ENCODE results near the gene CFLAR.

Gene CFLAR

GRCh38 chr2:201118961-201119854, 3.2 kb downstream of the CFLAR start:
- peak; percentile 50 for DNase-seq

GRCh38 chr2:201122276-201122675, 6.3 kb downstream of the CFLAR start:
- no peak for DNase-seq

GRCh38 chr2:201126308-201127151, 10.6 kb downstream of the CFLAR start:
- DNase-seq, result no peak

- no peak for DNase-seq
Observed at GRCh38 chr2:201127152-201127511, 11.2 kb downstream of the CFLAR start.

GRCh38 chr2:201127570-201127969, 11.6 kb downstream of the CFLAR start:
- no peak for DNase-seq

- no peak for DNase-seq
Observed at GRCh38 chr2:201128033-201128432, 12.1 kb downstream of the CFLAR start.

- DNase-seq, result peak; percentile 73
Observed at GRCh38 chr2:201128933-201129505, 13.1 kb downstream of the CFLAR start.

- DNase-seq, result peak; percentile 86
Observed at GRCh38 chr2:201130524-201131186, 14.7 kb downstream of the CFLAR start.

- DNase-seq, result peak; percentile 89
Observed at GRCh38 chr2:201132518-201132917, 16.6 kb downstream of the CFLAR start.

- no peak for DNase-seq
Observed at GRCh38 chr2:201135386-201135785, 19.4 kb downstream of the CFLAR start.

- DNase-seq, result no peak
Observed at GRCh38 chr2:201136889-201137321, 20.9 kb downstream of the CFLAR start.

GRCh38 chr2:201137505-201138400, 21.8 kb downstream of the CFLAR start:
- no peak for DNase-seq

GRCh38 chr2:201138401-201138970, 22.5 kb downstream of the CFLAR start:
- no peak for DNase-seq

- DNase-seq, result peak; percentile 73
Observed at GRCh38 chr2:201138986-201139781, 23.2 kb downstream of the CFLAR start.

GRCh38 chr2:201139836-201140604, 24.1 kb downstream of the CFLAR start:
- no peak for DNase-seq

- DNase-seq, result no peak
Observed at GRCh38 chr2:201144101-201145051, 28.4 kb downstream of the CFLAR start.

- no peak for DNase-seq
Observed at GRCh38 chr2:201148434-201148990, 32.5 kb downstream of the CFLAR start.
